SK-N-SH treated with all-trans-retinoic acid at 6 μM for 48 hours (cell line): ENCODE results near the gene FCGR3B.
"Not testable (repeated sequence)": the region's sequence is repeated elsewhere in the genome, so short reads cannot be mapped to it uniquely, and the experiment has no call there.

Source experiments
- ISL1 ChIP-seq: fragments of 250-450 bp; sonication (Bioruptor Pico); IDR thresholded peaks from 2 replicates; pipeline ENCODE4 v2.1.2; 2022; ENCODE audit warnings: mild to moderate bottlenecking, moderate library complexity
- SNAI2 ChIP-seq: fragments of 250-450 bp; sonication (Bioruptor Pico); IDR thresholded peaks from 2 replicates; pipeline ENCODE4 v1.5.0; 2020; ENCODE audit warnings: mild to moderate bottlenecking, moderate library complexity
- TSHZ2 ChIP-seq: fragments of 250-450 bp; sonication (Bioruptor Pico); IDR thresholded peaks from 2 replicates; pipeline ENCODE4 v1.5.0; 2020; ENCODE audit warnings: mild to moderate bottlenecking, moderate library complexity
- ZNF8 ChIP-seq: fragments of 450-650 bp; formaldehyde crosslinking; IDR thresholded peaks from 2 replicates; pipeline ENCODE4 v1.5.0; 2020; ENCODE audit warnings: mild to moderate bottlenecking, moderate library complexity

DNA sequence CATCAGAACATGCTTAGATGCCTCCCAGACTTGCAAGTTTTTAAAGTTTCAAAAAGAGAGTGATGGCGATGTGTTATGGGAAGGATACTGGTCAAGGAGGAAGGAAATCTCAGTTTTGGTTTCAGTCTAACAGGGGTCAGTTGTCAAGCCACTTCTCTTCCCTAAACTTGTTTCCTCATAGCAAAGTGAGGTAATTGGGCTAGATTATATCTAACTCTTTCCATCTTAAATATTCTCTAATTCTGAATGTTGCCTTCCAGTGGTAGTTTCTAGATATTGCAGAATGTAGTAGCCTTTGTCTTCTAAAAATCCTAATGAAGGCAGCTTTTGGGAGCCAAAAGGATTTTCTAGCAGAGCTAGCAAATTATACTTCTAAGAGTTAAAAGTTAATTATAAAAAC, 11.7 kb upstream of the FCGR3B start:
- TF ChIP-seq TSHZ2, ISL1, ZNF8, SNAI2 (CRISPR knock-in tag): not testable (repeated sequence)
